Measurements from ENCODE around the gene PLOD2. TPM values are rescaled to one million over a fixed set of nuclear protein-coding genes. Genes with fewer than 3 reads are reported as not detected.
A peak's percentile ranks its signal among the peaks of the same experiment; 100 is the strongest.

Gene PLOD2
- total and polyA plus RNA-seq, 2 donors from 2014 or later = 21.3 to 66.0 TPM

DNA sequence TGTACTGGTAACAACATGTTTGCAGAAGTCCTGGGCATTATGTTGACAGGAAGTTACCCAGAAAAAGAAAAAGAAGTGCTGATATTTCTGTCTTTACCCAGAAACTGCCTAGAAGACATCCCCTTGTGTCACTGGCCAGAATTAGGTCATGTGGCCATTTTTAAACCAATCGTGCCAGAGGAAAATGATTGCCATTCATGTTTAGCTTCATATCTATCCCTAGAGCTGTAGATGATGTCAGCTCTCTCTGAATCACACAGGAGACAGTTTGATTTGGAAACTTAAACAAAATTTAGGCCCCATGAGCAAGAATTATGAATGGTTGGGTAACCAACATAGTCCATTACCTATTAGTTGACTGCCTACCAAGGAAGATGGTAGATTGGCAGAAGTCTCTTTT is 8.9 kb upstream of the PLOD2 start:
- no peak overlapping the region for H3K27ac ChIP-seq (ENCODE audit: low read depth in 2 of 2, low read length in 2 of 2)
- intact Hi-C loops (cut with DNase I) = loop anchor here (10.0 kb wide), 1 partner anchor 95 kb away; no protein-coding TSS in a partner anchor
- no peak overlapping the region for H3K9ac ChIP-seq (ENCODE audit: low read length in 3 of 3)
- H3K36me3 ChIP-seq (ENCODE audit: control insufficient read depth in 2 of 3, insufficient read depth in 3 of 3, low read length in 3 of 3) = no peaks in the 10 kb centered on the region
- TF ChIP-seq CTCF (IDR thresholded peaks at IDR 0.05; ENCODE audit: borderline replicate concordance, extremely low read depth, insufficient read depth) = no peak
- H3K4me3 ChIP-seq (ENCODE audit: low read length in 3 of 3) = no peak overlapping the region
- no peaks in the 10 kb centered on the region for H3K4me1 ChIP-seq (ENCODE audit: control insufficient read depth in 2 of 3, insufficient read depth in 2 of 3, low read depth in 1 of 3, low read length in 3 of 3)
- DNase-seq (no peak), FAIRE-seq (no peak)
- H3K9me3 ChIP-seq (ENCODE audit: control insufficient read depth in 2 of 3, insufficient read depth in 1 of 3, low read length in 3 of 3) = no peaks in the 10 kb centered on the region
- no peaks in the 10 kb centered on the region for H3K27me3 ChIP-seq (ENCODE audit: control insufficient read depth, insufficient read depth, low read length)

- TF ChIP-seq CTCF (IDR thresholded peaks at IDR 0.05; ENCODE audit: borderline replicate concordance, extremely low read depth, insufficient read depth) = no peak
- H3K36me3 ChIP-seq (ENCODE audit: control insufficient read depth in 2 of 3, insufficient read depth in 3 of 3, low read length in 3 of 3) = no peaks in the 10 kb centered on the region
- FAIRE-seq (no peak), DNase-seq (peak in 1 of 5 donors; percentile 65)
- no peaks in the 10 kb centered on the region for H3K27me3 ChIP-seq (ENCODE audit: control insufficient read depth, insufficient read depth, low read length)
- no peak overlapping the region for H3K9ac ChIP-seq (ENCODE audit: low read length in 3 of 3)
- intact Hi-C loops (cut with DNase I) = no loop called here
- H3K4me1 ChIP-seq (ENCODE audit: control insufficient read depth in 2 of 3, insufficient read depth in 2 of 3, low read depth in 1 of 3, low read length in 3 of 3) = no peaks in the 10 kb centered on the region
- H3K27ac ChIP-seq (ENCODE audit: low read depth in 2 of 2, low read length in 2 of 2) = no peak overlapping the region
- H3K4me3 ChIP-seq (ENCODE audit: low read length in 3 of 3) = no peak overlapping the region
- no peaks in the 10 kb centered on the region for H3K9me3 ChIP-seq (ENCODE audit: control insufficient read depth in 2 of 3, insufficient read depth in 1 of 3, low read length in 3 of 3)
Measured at GRCh38 chr3:146166826-146167225, 5.8 kb upstream of the PLOD2 start.

GRCh38 chr3:146166415-146166821 is 5.4 kb upstream of the PLOD2 start:
- Histone ChIP-seq H3K27ac (ENCODE audit: low read depth in 2 of 2, low read length in 2 of 2) (no peak overlapping the region), H3K4me1 (ENCODE audit: control insufficient read depth in 2 of 3, insufficient read depth in 2 of 3, low read depth in 1 of 3, low read length in 3 of 3) (no peaks in the 10 kb centered on the region), H3K27me3 (ENCODE audit: control insufficient read depth, insufficient read depth, low read length) (no peaks in the 10 kb centered on the region), H3K4me3 (ENCODE audit: low read length in 3 of 3) (no peak overlapping the region), H3K9ac (ENCODE audit: low read length in 3 of 3) (no peak overlapping the region), H3K36me3 (ENCODE audit: control insufficient read depth in 2 of 3, insufficient read depth in 3 of 3, low read length in 3 of 3) (no peaks in the 10 kb centered on the region), H3K9me3 (ENCODE audit: control insufficient read depth in 2 of 3, insufficient read depth in 1 of 3, low read length in 3 of 3) (no peaks in the 10 kb centered on the region)
- FAIRE-seq = no peak
- DNase-seq = no peak
- intact Hi-C loops (cut with DNase I) = no loop called here
- TF ChIP-seq CTCF (IDR thresholded peaks at IDR 0.05; ENCODE audit: borderline replicate concordance, extremely low read depth, insufficient read depth) = no peak

GRCh38 chr3:146165877-146166276 is 4.9 kb upstream of the PLOD2 start:
- DNase-seq = no peak
- Histone ChIP-seq H3K4me3 (ENCODE audit: low read length in 3 of 3) (no peak overlapping the region), H3K27ac (ENCODE audit: low read depth in 2 of 2, low read length in 2 of 2) (no peak overlapping the region), H3K36me3 (ENCODE audit: control insufficient read depth in 2 of 3, insufficient read depth in 3 of 3, low read length in 3 of 3) (no peaks in the 10 kb centered on the region), H3K4me1 (ENCODE audit: control insufficient read depth in 2 of 3, insufficient read depth in 2 of 3, low read depth in 1 of 3, low read length in 3 of 3) (no peaks in the 10 kb centered on the region), H3K9ac (ENCODE audit: low read length in 3 of 3) (no peak overlapping the region), H3K9me3 (ENCODE audit: control insufficient read depth in 2 of 3, insufficient read depth in 1 of 3, low read length in 3 of 3) (no peaks in the 10 kb centered on the region), H3K27me3 (ENCODE audit: control insufficient read depth, insufficient read depth, low read length) (no peaks in the 10 kb centered on the region)
- no peak for FAIRE-seq
- TF ChIP-seq CTCF (IDR thresholded peaks at IDR 0.05; ENCODE audit: borderline replicate concordance, extremely low read depth, insufficient read depth) = no peak
- intact Hi-C loops (cut with DNase I) = no loop called here

Data from kidney (tissue), 14 donors.